CD4-positive, alpha-beta T cell treated with Interleukin-6 for 4 hours (primary cell): ENCODE data around the gene NDUFAF7.
A peak's percentile ranks its signal among the peaks of the same experiment; 100 is the strongest.
"Not testable (repeated sequence)": the region's sequence is repeated elsewhere in the genome, so short reads cannot be mapped to it uniquely, and the experiment has no call there.

ENCODE experiments used
- DNase-seq: peaks from one replicate; pipeline ENCODE4 v3.0.0-alpha.2; 2020; ENCODE audit warnings: mixed read lengths

Gene NDUFAF7

GRCh38 chr2:37283207-37283606, 51.7 kb downstream of the NDUFAF7 start:
- DNase-seq: no peak

- DNase-seq: no peak
Measured at GRCh38 chr2:37284381-37284780, 52.9 kb downstream of the NDUFAF7 start.

- peak; percentile 23 for DNase-seq
Measured at GRCh38 chr2:37287966-37288365, 56.5 kb downstream of the NDUFAF7 start.

- no peak for DNase-seq
Measured at GRCh38 chr2:37291680-37292079, 60.2 kb downstream of the NDUFAF7 start.

GRCh38 chr2:37294858-37295257, 63.4 kb downstream of the NDUFAF7 start:
- not testable (repeated sequence) for DNase-seq

GRCh38 chr2:37295469-37296073, 64.1 kb downstream of the NDUFAF7 start:
- DNase-seq: no peak

- DNase-seq: no peak
Measured at GRCh38 chr2:37297632-37298031, 66.2 kb downstream of the NDUFAF7 start.
